Lower leg skin (tissue), 3 donors: Measurements from ENCODE around the gene IPO9.

Experiments
- CTCF ChIP-seq, 3 donors: fragments of 450-650 bp; IDR thresholded peaks; one replicate each; pipeline ENCODE4 v1.5.1; 2016; ENCODE audit warnings: antibody characterized with exemption in 3 of 3, mild to moderate bottlenecking in 3 of 3, moderate library complexity in 2 of 3
- POLR2A ChIP-seq, 2 donors: fragments of 450-650 bp; IDR thresholded peaks; one replicate each; pipeline ENCODE4 v1.6.1; 2016 to 2017; ENCODE audit warnings: antibody characterized with exemption in 2 of 2, mild to moderate bottlenecking in 1 of 2, moderate library complexity in 1 of 2

GRCh38 chr1:201809876-201810275 is 19.1 kb upstream of the IPO9 start:
- no peak for TF ChIP-seq POLR2A (IDR thresholded peaks at IDR 0.05)
- TF ChIP-seq CTCF (IDR thresholded peaks at IDR 0.05) = no peak
